Panc1 (cell line): Measurements from ENCODE around the gene CIB4.

Experiments used
- CTCF ChIP-seq: fragments of 450-650 bp; IDR thresholded peaks from 2 replicates; pipeline ENCODE4 v1.5.1; 2017; ENCODE audit warnings: mild to moderate bottlenecking
- TCF7L2 ChIP-seq: IDR thresholded peaks from 2 replicates; pipeline ENCODE4 v1.6.1; 2011; ENCODE audit warnings: mild to moderate bottlenecking, low read depth, low read length, inconsistent platforms

GRCh38 chr2:26540306-26540705 lies 100.9 kb downstream of the CIB4 start:
- TF ChIP-seq CTCF (no peak), TCF7L2 (no peak)
